HL-60 (cell line): ENCODE data around the gene L3MBTL4.

Source experiments
- CTCF ChIP-seq: IDR thresholded peaks from one replicate; pipeline ENCODE4 v1.5.1; 2011; ENCODE audit warnings: low read length, control low read depth, inconsistent platforms; ENCODE audit not compliant: insufficient read depth
- POLR2AphosphoS5 ChIP-seq: IDR thresholded peaks from 2 replicates; pipeline ENCODE4 v1.6.1; 2012; ENCODE audit warnings: low read depth
- REST ChIP-seq: IDR thresholded peaks from 2 replicates; pipeline ENCODE4 v1.6.1; 2012; ENCODE audit warnings: low read depth; ENCODE audit not compliant: insufficient replicate concordance
- SPI1 ChIP-seq: IDR thresholded peaks from 2 replicates; pipeline ENCODE4 v1.6.1; 2012; ENCODE audit warnings: low read depth, mild to moderate bottlenecking, borderline replicate concordance

GRCh38 chr18:6313415-6313814 lies 101.3 kb downstream of the L3MBTL4 start:
- no peak for TF ChIP-seq CTCF
- no peak for TF ChIP-seq REST
- TF ChIP-seq POLR2AphosphoS5, result no peak
- no peak for TF ChIP-seq SPI1
